Activated naive CD4-positive, alpha-beta T cell (primary cell): ENCODE measurements around the gene TTF1.

ENCODE experiments used
- DNase-seq, 4 experiments: peaks; one replicate each; lab custom pipeline; 2025; lab: John Stamatoyannopoulos, UW

The TTF1 gene, protein sequence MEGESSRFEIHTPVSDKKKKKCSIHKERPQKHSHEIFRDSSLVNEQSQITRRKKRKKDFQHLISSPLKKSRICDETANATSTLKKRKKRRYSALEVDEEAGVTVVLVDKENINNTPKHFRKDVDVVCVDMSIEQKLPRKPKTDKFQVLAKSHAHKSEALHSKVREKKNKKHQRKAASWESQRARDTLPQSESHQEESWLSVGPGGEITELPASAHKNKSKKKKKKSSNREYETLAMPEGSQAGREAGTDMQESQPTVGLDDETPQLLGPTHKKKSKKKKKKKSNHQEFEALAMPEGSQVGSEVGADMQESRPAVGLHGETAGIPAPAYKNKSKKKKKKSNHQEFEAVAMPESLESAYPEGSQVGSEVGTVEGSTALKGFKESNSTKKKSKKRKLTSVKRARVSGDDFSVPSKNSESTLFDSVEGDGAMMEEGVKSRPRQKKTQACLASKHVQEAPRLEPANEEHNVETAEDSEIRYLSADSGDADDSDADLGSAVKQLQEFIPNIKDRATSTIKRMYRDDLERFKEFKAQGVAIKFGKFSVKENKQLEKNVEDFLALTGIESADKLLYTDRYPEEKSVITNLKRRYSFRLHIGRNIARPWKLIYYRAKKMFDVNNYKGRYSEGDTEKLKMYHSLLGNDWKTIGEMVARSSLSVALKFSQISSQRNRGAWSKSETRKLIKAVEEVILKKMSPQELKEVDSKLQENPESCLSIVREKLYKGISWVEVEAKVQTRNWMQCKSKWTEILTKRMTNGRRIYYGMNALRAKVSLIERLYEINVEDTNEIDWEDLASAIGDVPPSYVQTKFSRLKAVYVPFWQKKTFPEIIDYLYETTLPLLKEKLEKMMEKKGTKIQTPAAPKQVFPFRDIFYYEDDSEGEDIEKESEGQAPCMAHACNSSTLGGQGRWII

DNA sequence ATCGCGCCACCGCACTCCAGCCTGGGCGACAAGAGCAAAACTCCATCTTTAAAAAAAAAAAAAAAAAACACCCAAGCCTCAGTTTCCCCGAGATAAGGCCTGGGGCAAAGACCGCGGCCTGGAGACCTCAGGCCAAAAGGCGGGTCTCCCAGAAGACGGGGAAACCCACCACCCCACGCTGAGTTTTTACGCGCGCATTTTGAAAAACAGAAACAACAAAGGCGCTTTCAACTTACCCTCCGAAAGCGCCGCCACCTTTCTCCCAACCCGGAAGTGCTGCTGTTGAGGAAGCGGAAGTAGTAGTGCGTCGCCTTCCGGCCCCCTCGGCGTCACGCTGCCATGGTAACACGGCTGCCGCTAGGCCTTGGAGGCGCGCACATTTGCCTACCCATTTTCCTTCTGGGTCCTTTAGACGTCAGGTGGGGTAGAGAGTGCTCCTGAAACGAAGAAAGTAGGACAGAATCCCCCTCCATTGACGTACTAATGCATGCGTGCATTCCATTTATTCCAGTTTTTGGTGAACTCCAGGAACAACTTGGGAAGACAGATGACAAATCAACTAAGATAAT lies at the start of gene TTF1:
Gene TTF1, minus strand, starts transcription at position 287 of the 569 bp plus-strand sequence. CDS start 4,019 bp downstream, outside the sequence.
- DNase-seq: peak; percentile 78 to 91 (median 85)

DNA sequence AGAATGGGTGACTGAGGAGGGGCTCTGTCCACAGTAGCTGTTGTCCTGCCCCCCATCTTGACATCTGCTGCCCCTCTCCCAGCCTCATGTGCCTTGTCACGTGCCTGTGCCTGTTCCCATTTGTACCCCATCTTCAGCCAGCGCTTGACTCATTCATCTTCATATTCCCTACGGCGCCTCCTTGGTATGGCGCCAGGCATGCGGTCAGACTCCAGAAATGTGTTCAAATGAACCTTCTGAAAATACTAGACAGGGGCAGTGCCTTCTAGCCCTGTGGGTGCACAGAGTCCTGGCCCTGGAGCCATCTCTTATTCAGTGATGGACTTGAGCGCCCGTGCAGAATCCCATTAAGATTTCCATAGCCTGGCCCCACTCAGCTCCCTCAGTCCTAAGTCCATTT lies 49.6 kb upstream of the TTF1 start:
- no peak for DNase-seq

DNA sequence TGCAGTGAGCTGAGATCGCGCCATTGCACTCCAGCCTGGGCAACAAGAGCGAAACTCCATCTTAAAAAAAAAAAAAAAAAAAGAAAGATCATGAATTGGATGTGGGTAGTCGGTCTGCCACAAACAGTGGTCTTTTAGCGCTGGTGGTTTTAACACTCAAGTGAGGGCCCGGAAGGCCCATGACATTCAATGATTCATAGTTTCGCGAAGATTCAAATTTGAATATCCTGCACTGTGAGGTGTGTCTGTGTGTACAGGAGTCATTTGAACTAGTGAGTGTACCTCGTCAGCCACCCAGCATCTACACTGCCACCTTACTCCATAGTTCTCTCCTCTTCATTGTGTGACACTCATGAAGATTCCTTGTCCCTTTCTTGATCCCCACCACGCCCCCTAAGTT lies 44.6 kb upstream of the TTF1 start:
- no peak for DNase-seq

DNA sequence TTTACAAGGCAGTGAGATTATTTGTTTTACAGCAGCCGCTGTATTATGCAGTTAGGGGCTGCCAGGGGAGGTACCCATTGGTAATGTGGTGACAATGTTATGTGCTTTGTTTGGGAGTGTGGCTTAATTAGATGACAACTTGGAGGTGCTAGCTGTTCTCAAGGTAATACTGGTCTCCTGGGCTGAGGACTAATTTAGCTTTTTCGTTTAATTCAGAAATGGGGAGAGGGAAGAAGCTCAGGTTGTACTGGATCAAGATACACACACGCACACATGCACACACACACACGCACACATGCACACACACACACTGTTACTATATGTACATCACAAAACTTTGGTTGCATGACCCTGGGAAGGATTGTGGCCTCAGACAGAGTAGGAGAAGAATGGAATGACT lies 41.3 kb upstream of the TTF1 start:
- DNase-seq: no peak

DNA sequence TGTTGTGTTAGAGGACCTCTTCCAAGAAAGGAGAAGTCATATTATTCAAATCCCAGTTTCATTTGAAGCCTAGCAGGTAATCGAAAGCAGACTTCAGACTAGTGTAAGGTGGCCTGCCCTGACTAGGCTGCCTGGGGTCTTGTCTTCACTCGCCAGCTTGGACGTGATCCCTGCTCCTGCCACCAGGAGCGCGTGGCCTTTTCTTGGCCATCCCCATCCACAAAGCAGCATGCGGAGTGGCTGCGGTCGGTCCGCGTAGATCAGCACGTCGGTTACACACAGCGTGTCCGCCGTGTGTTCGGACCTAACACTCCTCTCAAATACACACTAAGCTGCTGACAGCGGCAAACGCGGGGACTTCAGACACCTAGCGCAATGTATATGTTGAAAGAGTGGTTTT lies 40.7 kb upstream of the TTF1 start:
- DNase-seq: no peak

DNA sequence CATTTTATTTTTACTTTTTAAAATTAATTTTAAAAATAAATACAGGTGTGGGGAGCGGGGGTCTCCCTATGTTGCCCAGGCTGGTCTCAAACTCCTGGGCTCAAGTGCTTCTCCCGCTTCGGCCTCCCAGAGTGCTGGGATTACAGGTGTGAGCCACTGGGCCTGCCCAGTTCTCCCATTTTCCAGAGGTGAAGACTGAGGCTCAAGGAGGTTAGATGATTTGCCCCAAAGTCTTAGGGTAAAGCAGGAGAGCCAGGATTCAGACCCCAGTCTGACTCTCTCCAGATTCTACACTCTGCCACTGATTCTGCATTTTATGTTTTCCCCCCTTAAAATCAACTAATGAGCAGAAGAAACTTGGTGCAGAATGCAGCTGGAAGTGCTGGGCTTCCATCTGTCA lies 40.2 kb upstream of the TTF1 start:
- no peak for DNase-seq

DNA sequence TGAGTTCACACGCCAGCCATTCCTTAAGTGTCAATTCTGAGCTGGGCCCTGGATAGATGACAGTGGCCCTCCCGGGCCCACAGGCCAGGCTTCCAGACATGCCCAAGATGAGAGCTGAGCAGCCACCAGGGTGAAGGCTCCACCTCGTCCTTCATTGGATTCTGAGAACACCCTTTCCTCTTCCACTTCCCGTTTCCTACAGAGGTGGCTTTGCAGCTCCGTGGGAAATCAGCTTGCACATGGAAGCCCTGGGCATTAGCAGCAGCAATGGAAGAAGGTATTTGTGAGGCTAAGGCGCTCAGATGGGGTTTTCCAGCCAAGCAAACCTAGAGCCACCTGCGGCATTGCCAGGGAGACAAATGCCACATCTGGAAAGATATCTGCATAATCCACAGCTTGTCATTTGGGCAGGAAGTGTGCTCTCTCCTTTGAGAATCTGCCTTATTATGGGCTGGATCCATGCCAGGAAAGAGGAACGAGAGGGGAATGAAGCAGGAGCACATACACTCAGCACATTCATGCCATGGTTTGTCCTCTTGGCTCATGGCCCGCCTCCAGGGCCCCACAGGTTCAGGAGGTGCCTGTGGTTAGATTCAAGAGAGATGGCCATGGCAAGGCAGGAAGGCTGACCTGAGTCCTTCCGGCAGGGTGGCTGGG lies 37.4 kb upstream of the TTF1 start:
- no peak for DNase-seq

DNA sequence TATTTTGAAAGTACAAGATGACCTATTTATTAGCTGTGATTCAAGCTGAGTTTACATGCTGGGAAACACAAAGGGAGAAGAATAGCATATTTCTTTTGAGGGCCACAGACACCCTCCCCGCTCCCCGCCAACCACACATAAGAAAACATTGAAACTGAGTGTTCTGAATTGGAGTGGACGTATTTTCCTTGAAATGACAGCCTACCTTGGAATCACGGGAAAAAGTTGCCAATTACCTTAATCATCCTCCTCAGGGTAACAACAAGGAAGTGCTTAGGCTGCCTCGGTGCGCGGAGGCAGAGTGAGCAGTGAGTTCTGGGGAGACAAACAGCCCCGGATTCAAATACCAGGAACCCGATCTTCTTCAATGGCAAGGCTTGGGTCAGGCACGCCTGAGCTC lies 34.8 kb upstream of the TTF1 start:
- no peak for DNase-seq

DNA sequence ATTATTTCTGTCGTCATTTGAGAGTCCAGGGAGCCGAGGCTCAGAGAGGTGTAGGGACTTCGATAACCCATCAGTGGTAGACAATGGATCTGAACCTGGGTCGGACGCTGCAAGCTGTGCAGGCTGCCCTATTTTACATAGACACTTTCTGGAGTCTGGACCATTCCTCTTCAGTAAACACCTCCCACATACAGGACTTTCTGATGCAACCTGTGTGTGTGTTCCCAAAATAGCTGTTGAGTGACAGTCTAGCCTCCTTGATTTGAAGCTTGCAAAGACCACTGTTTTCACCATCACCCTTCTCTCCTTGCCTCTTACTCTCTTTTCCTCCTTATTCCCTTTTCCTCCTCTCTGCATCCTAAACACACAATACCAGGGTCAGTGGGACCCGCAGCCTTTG lies 34.1 kb upstream of the TTF1 start:
- DNase-seq: no peak

DNA sequence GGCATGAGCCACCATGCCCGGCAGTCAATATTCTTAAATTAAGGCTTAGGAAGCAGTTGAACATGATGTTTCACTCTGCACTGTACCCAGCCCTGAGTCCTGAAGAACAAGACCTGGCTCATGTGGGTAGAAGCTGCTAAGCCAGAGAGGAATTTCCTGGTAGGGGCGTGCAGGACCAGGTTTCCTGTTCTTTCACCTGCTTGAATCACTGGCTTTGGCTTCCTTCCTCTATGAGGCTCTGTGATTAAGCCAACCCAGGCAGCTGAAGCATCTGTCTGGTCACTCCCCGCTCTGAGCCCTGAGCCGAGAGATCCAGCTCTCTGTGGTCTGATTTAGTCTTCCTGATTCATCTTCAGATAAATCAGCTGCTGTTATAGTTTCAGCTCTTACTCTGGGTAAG lies 32.5 kb upstream of the TTF1 start:
- DNase-seq: no peak

DNA sequence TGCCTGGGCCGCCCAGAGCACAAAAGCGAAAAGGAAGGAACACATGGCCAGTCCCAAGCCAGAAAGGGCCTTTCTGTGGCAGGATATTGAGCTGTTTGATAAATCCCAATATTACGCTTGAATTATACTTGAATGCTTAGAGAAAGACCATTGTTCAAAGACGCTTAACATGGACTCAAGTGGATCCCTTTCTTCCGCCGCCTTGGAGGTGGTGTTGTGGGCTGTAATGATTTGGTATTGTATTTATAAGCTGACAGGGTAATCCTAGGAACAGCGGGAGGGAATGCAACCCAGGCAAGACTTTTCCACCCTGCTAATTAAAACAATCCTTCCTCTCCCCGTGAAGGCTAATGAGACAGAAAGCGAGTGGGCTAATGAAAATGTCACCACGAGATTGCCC lies 28.2 kb upstream of the TTF1 start:
- DNase-seq: no peak

DNA sequence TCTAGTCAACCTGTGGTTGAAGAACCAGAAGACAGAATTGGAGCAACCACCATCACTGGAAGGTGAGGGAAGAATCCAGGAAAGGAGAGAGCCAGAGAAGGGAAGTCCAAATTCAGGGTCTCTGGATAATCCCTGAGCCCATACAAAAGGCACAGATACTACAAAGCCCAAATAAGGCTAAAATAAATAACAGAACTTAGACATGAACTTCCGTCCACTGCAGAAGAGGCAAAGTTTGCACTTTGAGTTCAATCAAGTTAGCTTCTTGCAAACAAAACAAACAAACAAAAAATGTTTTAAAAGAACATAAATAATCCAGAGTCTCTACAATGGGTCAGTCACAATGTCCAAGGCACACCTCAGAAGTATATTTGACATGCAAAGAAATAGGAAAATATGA lies 24.4 kb upstream of the TTF1 start:
- no peak for DNase-seq

DNA sequence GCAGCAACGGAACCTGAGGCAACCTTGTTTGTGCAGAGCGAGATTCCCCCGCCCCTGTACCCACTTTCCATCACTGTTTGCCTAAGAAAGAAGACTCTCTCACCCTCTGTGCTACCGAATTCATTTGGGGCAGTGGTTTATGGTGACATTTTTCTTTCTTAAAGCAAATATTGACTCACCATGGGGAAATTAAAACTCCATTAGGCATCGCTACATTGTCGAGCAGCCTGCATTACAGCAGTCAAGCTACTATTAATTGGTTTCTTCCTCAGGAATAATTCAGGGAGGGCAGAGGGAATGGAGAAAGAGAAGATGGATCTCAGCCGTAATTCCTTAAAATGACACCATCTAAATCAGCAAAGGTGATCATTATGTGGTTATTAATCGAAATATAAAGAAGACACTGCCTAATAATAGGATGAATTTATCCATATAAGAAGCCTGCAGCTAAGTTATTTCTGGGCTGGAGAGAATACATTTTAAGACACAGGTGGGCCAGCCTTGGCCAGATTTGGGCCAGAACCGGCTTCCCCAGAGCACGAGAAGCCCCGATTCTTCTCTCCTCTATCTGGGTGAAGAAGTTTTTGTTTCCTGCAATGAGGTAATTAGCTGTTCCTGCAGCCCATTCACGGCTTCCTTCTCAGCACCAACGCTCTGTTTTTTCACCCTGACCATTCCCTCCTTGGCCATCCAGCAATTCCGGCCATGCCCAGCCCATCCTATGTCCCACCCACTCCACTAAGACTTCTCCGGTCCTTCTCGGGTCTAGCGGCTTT lies 20.2 kb upstream of the TTF1 start:
- DNase-seq: no peak

DNA sequence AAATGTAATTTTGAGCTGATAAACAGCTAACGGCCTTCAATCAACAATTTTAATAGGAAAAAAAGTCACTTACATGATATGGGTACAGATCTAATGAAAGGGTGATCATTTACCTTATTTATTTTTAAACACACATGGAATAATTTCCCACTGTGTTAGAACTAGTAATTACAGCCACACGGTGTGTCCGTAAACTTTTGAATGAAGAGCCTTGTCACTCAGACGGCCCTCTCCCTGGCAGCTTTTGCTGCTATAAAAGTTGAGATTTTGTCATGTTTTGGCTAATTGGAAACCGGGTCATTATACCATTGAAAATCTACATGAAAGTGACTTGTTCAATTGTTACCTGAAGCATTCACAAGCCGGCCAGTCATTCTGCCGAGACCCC lies 19.0 kb upstream of the TTF1 start:
- DNase-seq: no peak

DNA sequence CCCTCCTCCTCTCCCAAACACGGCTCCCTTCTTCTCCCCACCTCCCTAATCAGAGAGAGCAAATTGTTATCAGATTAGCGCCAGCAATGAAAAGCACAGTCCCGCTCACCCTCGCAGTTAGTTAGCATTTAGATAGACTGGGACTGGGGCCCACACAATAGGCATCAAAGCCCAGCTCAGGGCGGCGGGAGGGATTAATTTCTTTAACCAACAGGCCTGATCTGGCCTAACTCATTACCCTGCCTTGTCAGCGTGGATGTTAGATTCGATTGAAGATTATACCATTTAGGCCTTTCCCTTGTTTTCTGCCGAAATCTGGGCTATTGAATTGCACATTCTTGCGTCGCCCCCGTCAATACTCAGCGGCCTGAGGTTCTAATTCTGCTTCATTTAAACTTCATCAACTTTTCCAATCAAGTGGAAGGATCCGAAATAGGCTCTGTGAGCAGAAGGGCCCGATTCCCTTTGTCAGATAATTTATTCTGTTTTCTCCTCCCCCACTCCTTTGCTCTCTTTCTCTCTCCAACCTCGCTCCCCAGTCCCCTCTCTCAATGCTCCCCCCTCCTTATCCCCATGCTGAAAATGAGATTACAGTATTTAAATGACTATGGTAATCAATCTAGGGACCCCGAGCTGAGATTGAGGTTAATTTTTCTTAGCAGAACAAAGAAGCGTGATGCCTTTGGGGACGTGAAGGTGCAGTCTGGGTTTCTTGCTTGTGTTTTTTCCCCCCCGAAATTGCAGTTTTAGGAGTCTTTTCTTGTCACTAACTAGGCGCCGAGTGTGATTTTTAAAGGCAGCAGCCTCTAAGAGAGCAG lies 18.4 kb upstream of the TTF1 start:
- DNase-seq: no peak

DNA sequence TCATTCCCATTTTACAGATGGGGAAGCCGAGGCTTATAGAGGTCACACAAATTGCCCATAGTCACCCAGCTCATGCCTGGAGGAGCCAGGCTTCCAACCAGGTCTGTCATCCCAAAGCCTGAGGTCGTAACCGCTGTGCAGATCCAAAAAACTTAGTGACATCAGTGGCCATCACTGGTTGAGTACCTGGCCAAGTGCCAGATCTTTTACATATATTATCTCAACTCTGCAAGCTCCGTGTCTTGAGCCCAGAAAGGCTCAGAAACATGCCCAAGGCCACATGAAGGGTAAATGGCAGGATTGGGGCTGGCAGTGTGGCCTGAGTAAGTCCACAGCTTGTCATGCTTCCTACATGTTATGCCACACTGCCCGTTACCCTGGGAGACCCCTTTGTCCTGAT lies 16.9 kb upstream of the TTF1 start:
- no peak for DNase-seq

DNA sequence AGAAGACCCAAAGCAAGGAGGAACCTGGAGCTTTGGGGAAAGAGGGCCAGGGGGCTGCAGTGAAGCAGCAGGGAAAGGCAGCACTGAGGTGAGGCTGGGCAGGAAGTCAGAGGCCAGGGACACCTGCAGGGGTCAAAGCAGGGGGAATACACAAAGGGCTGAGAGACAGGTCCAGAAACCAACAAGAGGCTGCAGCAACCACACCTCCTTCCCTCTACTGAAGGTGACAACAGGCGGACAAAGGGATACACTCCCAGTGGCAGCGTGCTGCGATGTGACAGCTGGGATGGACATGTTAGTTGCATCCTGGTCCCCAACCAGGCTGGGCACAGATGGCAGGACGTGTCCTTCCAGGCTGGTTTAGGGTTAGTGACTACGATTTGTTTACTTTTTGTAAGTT lies 15.9 kb upstream of the TTF1 start:
- DNase-seq: no peak

DNA sequence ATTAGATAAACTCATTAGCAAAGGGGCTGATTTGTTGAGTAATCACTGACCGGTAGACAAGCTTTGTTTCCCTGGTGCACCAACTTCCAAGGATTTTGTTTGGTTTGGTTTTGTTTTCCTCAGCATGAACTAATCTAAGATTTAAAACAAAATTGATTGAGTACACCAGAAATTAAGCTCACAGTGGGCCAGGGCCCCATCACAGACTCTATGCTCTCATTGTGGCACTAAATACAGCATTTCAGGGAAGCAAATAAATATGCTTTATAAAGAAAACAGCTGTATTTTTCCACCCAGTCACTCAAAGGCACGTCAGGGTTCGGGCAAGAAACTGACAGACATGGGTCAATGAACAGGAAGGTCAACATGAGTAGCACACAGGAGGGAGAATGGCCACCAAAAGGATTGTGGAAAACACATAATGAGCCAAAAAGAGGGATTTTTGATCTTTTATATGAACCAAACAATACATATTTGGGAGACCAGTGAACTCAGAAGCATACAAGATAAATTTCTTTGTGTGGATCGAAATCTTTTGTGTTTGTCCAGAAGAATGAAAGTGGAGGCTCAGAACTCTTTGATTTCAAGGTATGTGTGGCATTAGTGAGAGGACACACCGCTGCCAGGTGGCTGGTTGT lies 12.2 kb upstream of the TTF1 start:
- no peak for DNase-seq

DNA sequence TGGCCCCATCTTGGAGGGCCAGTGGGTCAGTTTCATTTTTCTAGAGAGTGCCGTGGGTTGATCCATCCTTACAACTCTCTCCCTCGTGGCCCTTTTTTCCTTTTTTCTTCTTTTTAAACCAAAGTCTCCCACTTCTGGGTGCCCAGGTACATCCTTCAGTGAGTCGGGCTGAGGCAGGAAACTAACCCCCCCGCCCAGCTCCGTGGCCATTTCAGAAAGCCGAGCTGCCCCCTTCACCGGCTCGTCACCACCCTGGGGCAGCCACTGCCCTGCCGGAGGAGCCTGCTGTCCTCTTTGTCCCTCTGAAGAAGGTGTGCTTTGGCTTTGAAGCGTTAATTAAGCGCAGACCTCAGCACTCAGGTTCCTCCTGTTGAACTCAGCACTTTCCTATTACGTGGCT lies 8.5 kb upstream of the TTF1 start:
- no peak for DNase-seq

DNA sequence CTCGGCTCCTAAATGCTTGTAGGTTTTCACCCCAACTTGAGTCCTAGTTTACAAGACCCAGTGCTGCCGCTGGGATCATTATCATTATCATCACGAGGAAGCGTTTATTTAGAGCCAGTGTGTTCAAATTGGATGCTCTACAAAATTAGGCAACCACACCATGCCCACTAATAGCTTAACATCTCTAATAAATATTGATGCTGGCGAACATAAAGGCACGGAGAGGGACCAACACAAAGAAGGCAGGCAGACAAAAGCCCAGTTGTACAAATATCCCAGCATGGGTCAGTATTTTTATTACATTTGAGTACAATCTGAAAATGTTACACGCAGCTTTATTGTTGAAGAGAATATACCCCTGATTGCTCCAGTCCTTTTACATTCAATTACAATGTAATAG lies 8.1 kb upstream of the TTF1 start:
- no peak for DNase-seq
